D721Med (cell line): ENCODE measurements around the gene PARD6G.
"Not testable (repeated sequence)": the region's sequence is repeated elsewhere in the genome, so short reads cannot be mapped to it uniquely, and the experiment has no call there.

Experiments
- DNase-seq: peaks from one replicate; pipeline ENCODE4 v3.0.0; 2011; ENCODE audit warnings: low spot score; ENCODE audit not compliant: insufficient read length
- FAIRE-seq: peaks from 2 replicates; lab custom pipeline; 2011; peaks lifted over from hg19 to GRCh38; lab: Jason Lieb, UNC
- CTCF ChIP-seq: IDR thresholded peaks from 2 replicates; pipeline ENCODE4 v1.5.1; 2012; ENCODE audit warnings: mild to moderate bottlenecking, control low read depth; ENCODE audit not compliant: insufficient read depth; ENCODE audit errors: missing control alignments

Gene PARD6G

GRCh38 chr18:80227472-80227871, 19.8 kb downstream of the PARD6G start:
- TF ChIP-seq CTCF, result no peak
- FAIRE-seq (no peak), DNase-seq (no peak)

GRCh38 chr18:80225685-80226084, 21.6 kb downstream of the PARD6G start:
- DNase-seq, result no peak
- FAIRE-seq, result no peak
- TF ChIP-seq CTCF, result no peak

GRCh38 chr18:80223581-80224148, 23.6 kb downstream of the PARD6G start:
- peak; percentile 95 for FAIRE-seq
- TF ChIP-seq CTCF, result no peak
- DNase-seq, result no peak

- DNase-seq, FAIRE-seq: not testable (repeated sequence)
These were observed 27.8 kb downstream of the PARD6G start for GRCh38 chr18:80219488-80219887.

GRCh38 chr18:80218341-80219227, 28.7 kb downstream of the PARD6G start:
- no peak for TF ChIP-seq CTCF
- DNase-seq (no peak), FAIRE-seq (peak; percentile 25)

GRCh38 chr18:80213182-80213581, 34.1 kb downstream of the PARD6G start:
- DNase-seq (no peak), FAIRE-seq (no peak)
- TF ChIP-seq CTCF, result no peak

- TF ChIP-seq CTCF, result no peak
- FAIRE-seq (peak; percentile 94), DNase-seq (no peak)
These were observed 36.8 kb downstream of the PARD6G start for GRCh38 chr18:80210312-80211083.
